GM19099 (cell line): Measurements from ENCODE around the gene TCP11.

Source experiments
- POLR2A ChIP-seq: IDR thresholded peaks from 3 replicates; pipeline ENCODE4 v1.6.1; 2011; ENCODE audit warnings: low read depth; ENCODE audit not compliant: insufficient read length; ENCODE audit errors: extremely low read depth

The TCP11 gene

GRCh38 chr6:35091346-35092083 lies 49.6 kb downstream of the TCP11 start:
- TF ChIP-seq POLR2A, result no peak

GRCh38 chr6:35090734-35091133 lies 50.4 kb downstream of the TCP11 start:
- TF ChIP-seq POLR2A, result no peak

- TF ChIP-seq POLR2A, result no peak
Measured at GRCh38 chr6:35089935-35090505, 51.1 kb downstream of the TCP11 start.

GRCh38 chr6:35089216-35089934 lies 51.8 kb downstream of the TCP11 start:
- TF ChIP-seq POLR2A, result no peak

GRCh38 chr6:35088281-35089215 lies 52.6 kb downstream of the TCP11 start:
- no peak for TF ChIP-seq POLR2A

DNA sequence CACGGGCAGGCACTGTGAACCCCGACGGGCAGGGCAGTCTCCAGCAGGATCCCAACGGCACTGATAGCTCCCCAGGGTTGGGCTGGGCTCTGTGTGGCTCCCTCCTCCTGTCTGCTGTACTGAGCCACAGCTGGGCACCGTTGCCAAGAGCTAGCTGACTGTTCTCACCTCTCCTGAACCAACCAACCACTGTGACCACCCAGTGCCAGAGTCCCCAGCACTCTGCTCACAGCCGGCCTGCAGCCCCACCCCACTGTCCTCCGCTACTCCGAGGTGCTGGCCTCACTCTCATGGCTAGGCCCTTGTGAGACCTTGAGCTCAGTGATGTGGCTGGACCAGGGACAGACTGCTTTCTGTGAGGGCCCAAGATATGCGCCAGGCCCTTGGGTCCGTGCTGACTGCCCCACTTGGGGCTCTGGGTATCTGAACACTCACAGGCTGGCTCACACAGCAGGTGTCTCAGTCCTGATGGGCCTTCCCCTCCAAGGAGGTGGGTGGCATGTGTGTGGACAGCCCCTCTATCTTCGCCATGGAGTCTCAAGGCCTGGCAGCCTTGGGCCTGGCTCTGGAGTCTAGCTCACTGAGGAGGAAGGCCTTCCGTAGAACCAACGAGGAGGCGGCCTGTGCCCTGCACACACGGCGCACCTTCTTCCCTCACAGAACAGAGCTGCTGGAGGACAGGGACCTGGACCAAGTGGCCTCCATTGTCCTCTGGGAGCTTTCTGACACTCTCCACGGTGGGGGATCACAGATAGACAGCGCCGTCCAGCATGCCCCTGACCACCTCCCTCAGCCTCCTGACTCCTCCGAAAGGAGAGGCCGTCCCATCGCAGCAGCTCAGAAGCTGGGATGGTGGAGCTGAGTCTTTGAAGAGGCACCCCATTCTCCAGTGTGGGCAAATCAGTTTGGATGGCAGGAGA lies 53.5 kb downstream of the TCP11 start:
- TF ChIP-seq POLR2A, result no peak

GRCh38 chr6:35086636-35087360 lies 54.3 kb downstream of the TCP11 start:
- TF ChIP-seq POLR2A, result no peak

DNA sequence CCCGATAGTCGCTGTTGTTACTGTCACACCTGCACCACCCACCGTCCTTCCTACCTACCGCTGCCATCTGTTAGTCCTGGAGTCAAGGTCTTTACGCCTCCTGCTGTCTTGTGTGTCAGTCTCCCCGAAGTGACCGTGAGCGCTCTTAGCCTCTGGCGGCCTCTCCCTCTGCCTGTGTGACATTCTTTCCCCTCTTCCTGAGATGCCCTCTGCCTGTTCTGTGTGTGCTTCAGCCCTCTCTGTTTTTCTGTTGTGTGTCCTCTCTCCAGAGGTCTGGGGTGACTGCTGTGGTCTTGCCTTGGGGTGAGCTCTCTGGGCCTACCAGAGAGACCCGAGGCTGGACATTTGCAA lies 54.9 kb downstream of the TCP11 start:
- TF ChIP-seq POLR2A, result no peak

- TF ChIP-seq POLR2A, result no peak
Measured at GRCh38 chr6:35085359-35086281, 55.5 kb downstream of the TCP11 start.

- TF ChIP-seq POLR2A, result no peak
Measured at GRCh38 chr6:35084511-35085203, 56.5 kb downstream of the TCP11 start.

GRCh38 chr6:35084041-35084491 lies 57.1 kb downstream of the TCP11 start:
- TF ChIP-seq POLR2A, result no peak

DNA sequence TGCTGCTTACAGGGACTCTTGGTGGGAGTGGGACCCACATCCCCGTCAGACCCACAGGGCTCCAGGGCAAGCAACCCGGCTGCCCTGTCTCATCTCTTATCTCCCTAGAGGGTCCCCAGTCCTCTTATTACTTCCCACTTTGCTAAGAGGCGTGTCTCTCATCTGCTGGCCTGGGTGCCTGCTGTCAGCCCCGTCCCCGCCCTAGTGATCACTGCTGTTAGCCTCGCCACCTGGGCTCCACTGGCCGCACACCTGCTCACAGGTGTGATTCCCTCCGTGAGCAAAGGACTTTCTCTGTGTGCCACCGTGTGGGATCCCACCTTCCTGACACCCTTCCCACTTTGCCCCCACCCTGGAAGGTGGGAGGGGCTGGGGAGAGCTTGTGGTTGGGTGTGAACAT lies 57.6 kb downstream of the TCP11 start:
- TF ChIP-seq POLR2A, result no peak
